Stimulated activated CD4-positive, alpha-beta T cell treated with anti-CD3 and anti-CD28 coated beads, Interleukin-1b, Interleukin-23, amount 100 ng/mL, for 4 hours (primary cell): ENCODE results near the gene AP3B2.
"Not testable (repeated sequence)": the region's sequence is repeated elsewhere in the genome, so short reads cannot be mapped to it uniquely, and the experiment has no call there.

ENCODE experiments used
- DNase-seq, 2 donors: peaks; one replicate each; pipeline ENCODE4 v3.0.0-alpha.2; 2020; ENCODE audit warnings: low read depth in 2 of 2

Gene AP3B2

GRCh38 chr15:82649226-82649999 is 60.3 kb downstream of the AP3B2 start:
- no peak for DNase-seq

DNA sequence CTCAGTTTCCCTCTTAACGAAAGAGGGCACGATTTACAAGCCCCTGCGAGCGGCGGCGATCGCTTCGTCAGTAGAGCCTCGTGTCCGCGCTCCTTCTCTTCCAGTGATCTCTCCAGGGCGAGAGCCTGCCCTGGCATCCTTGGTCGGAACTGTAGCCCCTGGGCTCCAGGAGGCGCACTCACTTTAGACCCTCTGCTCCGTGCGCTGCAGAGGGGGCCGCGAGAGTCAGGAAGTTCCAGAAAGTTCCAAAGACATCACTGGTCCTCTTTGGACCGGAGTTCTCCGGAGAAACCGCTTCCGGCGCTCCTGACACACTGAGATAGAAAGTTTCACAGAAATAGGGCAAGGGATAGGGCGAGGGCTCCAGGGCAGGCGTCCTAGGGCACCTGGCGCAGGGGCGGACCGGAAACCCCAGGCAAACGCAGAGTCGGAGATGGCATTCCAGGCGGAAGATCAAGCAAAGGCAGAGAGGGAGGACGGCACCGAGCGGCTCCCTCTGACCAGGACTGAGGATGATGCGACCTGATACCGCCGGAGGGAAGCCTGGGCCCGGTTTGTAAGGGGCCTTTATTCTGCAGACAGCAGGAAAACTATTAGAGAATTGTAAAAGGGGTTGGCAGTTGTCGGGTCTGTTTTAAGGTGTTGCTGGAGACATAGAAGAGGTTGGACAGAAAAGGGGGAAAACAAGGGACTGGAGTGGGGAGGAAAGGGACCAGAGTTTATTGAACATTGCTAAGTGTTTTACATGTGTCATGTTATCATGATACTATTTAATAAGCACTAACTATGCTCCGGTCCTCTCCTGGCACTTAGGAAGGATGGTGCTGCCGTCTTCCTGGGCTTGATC is 61.2 kb downstream of the AP3B2 start:
- no peak for DNase-seq

- DNase-seq, result peak; percentile 43 to 54
Measured at GRCh38 chr15:82647835-82648256, 61.8 kb downstream of the AP3B2 start.

DNA sequence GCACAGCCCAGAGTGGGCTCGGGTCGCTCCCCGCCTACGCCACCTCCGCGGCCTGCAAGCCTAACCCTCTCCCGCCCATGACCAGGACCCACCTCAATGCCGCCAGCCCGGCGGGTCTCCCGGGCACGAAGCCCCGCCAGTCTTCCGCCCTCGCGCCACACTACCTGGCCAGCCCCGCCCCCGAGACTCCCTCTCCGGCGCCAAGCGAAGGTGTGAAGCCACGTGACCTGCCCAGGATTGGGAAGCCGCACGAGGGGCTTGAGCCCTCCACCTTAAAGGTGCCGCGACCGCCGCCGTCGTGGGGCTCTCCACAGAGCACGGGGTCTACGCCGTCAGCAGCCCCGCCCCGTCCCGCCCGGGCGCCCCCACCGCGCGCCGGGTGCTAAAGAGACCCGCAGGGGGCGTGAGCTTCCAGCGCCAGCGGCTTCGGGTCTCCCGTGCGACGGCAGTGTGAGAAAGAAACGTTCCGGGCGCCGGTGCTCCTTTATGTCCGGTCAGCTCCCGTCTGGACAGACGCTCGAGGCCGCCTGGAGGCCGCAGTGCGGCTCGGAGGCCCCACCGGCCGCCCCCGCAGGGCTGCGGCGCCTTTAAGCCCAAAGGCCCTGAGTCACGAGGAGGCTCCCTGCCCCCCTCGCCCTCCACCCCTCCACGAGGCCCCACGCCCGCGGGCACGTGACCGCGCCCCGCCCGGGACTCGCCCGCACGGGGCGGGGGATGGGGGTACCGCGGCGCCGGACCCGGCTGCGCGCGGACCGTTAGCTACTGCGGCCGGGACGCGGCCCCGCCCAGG is 62.4 kb downstream of the AP3B2 start, which contains the start of gene CPEB1:
Gene CPEB1 (minus strand): TSS at position 319 of the 790 bp plus-strand sequence. CDS start 18,904 bp downstream, outside the sequence.
- DNase-seq, result peak; percentile 28 to 46

GRCh38 chr15:82646250-82647044 is 63.2 kb downstream of the AP3B2 start:
- DNase-seq, result no peak

DNA sequence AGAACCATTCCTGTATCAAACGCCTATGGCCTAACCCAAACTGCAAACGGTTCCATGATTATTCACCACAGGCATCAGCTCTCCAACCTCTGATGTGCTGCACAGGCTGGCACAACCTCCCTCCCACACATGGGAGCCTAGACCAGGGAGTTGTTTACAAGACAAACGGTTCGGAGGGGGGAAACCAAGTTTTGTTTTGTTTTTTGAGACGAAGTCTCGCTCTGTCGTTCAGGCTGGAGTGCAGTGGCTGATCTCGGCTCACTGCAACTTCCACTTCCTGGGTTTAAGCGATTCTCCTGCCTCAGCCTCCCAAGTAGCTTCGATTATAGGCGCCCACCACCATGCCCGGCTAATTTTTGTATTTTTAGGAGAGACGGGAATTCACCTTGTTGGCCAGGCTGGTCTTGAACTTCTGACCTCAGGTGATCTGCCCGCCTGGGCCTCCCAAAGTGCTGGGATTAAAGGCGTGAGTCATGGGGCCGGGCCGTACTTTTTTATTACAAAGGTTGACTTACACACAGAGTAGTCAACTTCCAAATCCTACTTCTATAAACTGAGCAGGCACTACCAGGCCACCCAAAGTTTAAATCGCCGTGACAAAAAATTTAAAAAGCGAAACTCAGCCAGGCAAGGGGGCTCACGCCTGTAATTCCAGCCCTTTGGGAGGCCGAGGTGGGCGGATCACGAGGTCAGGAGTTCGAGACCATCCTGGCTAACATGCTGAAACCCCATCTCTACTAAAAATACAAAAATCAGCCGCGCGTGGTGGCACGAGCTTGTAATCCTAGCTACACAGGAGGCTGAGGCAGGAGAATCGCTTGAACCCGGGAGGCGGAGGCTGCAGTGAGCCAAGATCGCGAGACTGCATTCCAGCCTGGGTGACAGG is 64.5 kb downstream of the AP3B2 start:
- DNase-seq, result not testable (repeated sequence)

GRCh38 chr15:82643992-82644391 is 65.7 kb downstream of the AP3B2 start:
- DNase-seq, result no peak

DNA sequence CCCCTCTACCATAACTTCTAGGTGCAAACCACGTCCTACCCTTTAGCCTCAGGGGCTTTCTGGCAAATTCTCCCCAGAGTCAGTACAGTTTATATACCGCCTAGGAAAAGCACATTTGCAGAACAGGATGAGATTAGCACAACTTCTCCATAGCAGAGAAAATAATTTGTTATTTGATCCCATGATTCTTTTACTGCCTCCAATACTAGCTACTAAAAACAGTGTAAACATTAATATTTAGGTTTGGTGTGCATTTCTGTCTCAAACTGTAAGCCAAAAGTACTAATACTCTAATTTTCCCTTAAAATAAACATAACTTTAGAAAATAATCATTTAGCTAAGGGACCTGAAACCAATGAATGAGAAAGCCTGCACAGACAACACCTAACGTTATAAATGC is 67.0 kb downstream of the AP3B2 start:
- DNase-seq, result no peak

DNA sequence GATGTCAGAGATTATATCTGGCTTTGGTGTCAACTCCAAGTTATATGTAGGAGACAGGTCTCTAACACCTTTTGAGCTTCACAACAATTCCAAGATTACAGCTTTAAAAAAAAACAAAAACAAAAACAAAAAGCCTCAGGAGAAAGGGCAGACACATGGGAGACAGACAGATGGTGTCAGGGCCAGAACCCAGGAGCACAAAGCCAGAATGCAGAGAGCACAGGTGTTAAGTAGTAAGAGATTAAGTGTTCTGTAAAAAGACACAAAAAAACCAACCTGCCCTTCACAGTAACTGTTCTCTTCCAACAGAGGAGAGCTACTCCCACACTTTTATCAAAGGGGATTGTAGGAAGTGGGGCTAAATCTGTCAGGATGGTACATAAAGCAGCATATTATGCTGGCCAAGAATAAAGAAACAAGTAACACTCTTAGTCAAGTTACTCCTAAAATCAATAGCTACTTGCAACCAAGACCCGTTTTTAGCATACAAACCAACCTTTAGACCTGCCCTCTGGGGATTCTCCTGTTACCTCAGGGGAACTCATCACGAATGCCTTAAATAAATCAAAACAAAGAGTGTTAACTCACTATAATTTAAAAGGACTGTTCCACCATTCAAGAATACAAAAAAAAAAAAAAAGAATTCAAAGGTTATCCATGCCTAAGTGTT is 68.4 kb downstream of the AP3B2 start:
- DNase-seq, result no peak

DNA sequence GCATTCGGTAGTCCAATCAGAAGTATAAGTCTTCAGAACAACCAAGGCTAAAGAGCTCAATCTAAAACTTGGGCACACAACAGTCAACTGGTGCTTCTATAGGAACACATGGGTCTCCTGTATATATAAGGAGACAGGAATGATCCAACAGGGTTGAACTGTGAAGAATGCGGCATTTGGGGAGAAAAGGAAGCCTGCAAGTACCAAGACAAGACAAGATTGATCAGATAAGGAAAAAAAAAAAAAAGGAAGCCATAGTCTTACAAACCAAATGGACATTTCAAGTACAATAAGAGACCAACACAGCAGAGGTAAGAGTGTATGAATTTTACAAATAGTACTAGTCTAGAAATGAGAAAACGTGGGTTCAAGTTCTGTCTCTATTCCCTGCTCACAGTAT is 69.0 kb downstream of the AP3B2 start:
- DNase-seq, result no peak

DNA sequence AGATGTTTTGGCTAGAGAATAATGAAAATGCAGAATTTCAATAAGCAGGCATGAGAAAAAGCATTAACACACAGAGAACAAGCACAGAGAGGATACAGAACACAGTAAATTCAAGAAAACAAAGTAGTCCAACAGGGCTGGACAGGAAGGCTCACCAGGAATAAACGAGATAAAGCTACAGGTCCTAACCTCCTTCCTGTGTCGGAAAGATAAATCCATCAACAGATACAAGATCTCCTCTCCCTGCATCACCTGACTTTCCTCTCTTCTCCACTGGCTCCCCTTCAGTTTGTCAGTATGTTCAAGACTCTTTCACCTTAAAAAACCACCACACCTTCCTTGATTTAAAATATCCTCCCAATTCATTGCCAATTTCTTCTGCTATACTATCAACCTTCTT is 73.9 kb downstream of the AP3B2 start:
- DNase-seq, result no peak

DNA sequence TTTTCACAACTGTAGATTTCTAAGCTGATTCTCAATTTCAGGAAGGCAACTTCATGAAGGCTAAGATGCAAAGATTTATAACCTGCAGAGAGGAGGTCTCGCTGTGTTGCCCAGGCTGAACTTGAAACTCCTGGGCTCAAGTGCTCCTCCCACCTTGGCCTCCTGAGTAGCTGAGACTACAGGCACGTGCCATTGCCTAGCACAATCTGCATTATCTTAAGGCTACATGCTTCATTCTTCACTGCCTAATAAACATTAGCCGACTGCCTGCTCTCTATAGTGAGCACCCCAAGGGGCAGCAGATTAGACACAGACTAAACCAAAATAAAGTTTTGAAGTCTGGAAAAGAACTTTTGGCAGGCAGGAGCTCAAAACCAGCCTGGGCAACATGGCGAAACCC is 79.6 kb downstream of the AP3B2 start:
- DNase-seq, result no peak

DNA sequence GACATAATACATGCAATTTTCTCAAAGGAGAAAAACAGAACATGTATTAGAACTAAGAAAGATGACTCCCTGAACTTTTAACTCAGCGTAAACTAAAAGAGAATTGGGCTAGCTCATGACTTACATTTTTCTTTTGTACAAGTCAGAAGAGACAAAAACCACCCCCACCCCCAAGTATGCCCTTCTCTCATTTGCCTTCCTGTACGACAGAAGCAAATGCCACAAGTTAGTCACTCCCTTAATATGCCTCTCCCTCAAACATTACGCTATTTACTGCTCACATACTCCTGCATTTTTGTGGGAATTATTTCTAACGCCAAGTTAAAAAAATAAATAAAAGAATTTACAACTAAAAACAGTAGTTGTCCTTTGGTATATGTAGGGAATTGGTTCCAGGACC is 84.5 kb downstream of the AP3B2 start:
- no peak for DNase-seq

DNA sequence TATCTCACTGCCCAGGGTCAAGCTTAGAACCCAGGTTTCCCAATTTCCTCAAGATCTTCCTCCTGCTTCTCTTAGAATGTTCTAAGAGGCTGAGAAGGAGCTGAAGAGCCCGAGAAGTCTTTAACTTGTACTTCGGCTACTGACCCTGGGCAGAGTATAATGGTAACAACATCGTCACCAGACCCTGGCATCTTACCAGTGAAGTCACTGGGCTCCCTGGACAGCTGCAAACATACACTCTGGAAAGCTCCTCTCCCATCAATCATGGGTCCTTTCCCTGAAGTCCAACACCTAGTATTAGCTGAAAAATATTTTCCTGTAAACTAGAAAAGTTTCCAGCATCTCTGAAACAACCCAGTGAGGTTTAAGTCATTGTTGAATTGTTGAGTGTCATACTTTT is 85.2 kb downstream of the AP3B2 start:
- DNase-seq, result no peak

- DNase-seq, result no peak
Measured at GRCh38 chr15:82624008-82624407, 85.7 kb downstream of the AP3B2 start.

DNA sequence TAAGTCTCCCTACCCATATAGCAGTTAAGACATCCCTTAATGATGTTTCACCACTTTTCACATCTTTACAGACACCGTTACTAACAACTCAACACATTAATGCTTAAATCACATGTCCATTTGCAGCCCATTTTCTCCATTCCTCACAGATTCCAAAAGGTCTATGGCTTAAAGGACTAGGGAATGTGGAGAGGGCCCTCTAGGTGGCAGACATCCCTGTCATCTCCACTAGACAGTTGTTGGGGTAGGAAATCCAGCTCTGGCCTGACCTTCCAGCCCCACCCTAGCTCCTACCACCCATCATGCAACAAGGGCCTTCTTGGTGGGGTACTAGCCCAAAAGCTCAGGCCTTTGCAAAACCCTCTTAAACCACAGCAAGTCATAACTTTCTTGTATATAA is 87.7 kb downstream of the AP3B2 start:
- no peak for DNase-seq

- no peak for DNase-seq
Measured at GRCh38 chr15:82613747-82614146, 95.9 kb downstream of the AP3B2 start.

DNA sequence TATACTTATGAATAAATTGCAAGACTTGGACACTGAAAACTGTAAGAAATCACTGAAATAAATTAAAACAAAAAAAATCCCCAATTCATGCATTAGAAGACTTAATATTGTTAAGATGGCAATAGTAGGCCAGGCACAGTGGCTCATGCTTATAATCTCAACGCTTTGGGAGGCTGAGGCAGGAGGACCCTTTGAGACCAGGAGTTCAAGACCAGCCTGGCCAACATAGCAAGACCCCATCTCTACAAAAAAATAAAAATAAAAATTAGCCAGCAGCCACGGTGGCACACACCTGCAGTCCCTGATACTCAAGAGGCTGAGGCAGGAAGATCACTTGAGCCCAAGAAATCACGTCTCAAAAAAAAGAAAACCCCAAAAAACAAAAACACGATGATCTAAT is 98.3 kb downstream of the AP3B2 start:
- no peak for DNase-seq
